SK-N-SH (cell line): ENCODE data around the gene PDE4D.

Source experiments
- ELF1 ChIP-seq: IDR thresholded peaks from 2 replicates; pipeline ENCODE4 v1.4.0; 2012
- EP300 ChIP-seq, 2 experiments: IDR thresholded peaks; 2 replicates each; pipeline versions ENCODE4 v1.4.0 to v1.6.1; 2012; ENCODE audit warnings: borderline replicate concordance in 1 of 2, low read depth in 1 of 2, low read length in 1 of 2
- FOSL2 ChIP-seq: IDR thresholded peaks from 2 replicates; pipeline ENCODE4 v1.4.0; 2012; ENCODE audit warnings: low read depth, mild to moderate bottlenecking, moderate library complexity, borderline replicate concordance
- GABPA ChIP-seq: IDR thresholded peaks from 2 replicates; pipeline ENCODE4 v1.4.0; 2012; ENCODE audit warnings: low read depth, mild to moderate bottlenecking
- MXI1 ChIP-seq: IDR thresholded peaks from 2 replicates; pipeline ENCODE4 v1.6.1; 2012; ENCODE audit warnings: mild to moderate bottlenecking, low read depth, low read length, improper control_type of control experiment
- NRF1 ChIP-seq: IDR thresholded peaks from 2 replicates; pipeline ENCODE4 v1.6.1; 2012; ENCODE audit warnings: low read depth, mild to moderate bottlenecking, low read length
- RCOR1 ChIP-seq: fragments of 150-350 bp; IDR thresholded peaks from 2 replicates; pipeline ENCODE4 v1.6.1; 2017; ENCODE audit warnings: antibody characterized with exemption, low read length
- REST ChIP-seq: IDR thresholded peaks from 2 replicates; pipeline ENCODE4 v1.6.1; 2012; ENCODE audit warnings: mild to moderate bottlenecking, low read depth, low read length, moderate library complexity
- RFX5 ChIP-seq: IDR thresholded peaks from 2 replicates; pipeline ENCODE4 v1.6.1; 2012; ENCODE audit warnings: mild to moderate bottlenecking, improper control_type of control experiment, low read length
- SIN3A ChIP-seq: IDR thresholded peaks from 2 replicates; pipeline ENCODE4 v1.6.1; 2012; ENCODE audit warnings: low read depth, mild to moderate bottlenecking, low read length, moderate library complexity, borderline replicate concordance
- TF ChIP-seq, protein P1 (sequence below): IDR thresholded peaks from 2 replicates; pipeline ENCODE4 v1.4.0; 2012; ENCODE audit warnings: low read depth, borderline replicate concordance
- TF ChIP-seq, protein P2 (sequence below): fragments of 200-600 bp; sonication (generic); IDR thresholded peaks from 2 replicates; pipeline ENCODE4 v1.6.1; 2017; ENCODE audit warnings: antibody characterized with exemption, mild to moderate bottlenecking, moderate library complexity

DNA sequence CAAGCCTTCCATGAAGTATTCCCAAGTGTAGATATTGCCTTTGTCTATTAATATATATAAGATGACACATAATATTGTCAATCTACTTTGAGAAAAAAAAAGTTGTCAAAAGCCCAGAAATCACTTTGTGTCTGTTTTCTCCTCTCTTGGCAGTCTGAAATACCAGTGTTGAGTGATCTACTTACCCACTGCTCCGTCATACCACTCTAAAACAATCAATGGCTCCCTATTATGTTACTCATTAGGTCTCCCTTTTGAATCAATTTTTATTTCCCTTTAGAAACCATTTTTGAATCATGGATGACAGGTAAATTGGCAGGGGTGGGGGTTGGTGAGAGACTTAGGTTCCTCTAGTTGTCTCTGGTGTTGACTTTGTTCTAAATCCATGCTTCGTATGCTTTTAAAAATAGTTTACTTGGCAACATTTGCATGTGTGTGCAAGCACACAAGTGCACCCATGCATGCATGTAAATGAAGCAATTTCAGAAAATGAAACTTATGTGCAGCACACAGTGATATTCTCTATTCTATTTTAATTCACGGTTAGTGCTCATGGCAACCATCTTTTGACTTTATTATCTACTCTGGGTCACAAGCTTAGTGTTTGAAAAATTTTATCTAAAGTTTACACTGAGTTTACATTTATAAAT, 931.8 kb downstream of the PDE4D start:
- TF ChIP-seq, protein P1, sequence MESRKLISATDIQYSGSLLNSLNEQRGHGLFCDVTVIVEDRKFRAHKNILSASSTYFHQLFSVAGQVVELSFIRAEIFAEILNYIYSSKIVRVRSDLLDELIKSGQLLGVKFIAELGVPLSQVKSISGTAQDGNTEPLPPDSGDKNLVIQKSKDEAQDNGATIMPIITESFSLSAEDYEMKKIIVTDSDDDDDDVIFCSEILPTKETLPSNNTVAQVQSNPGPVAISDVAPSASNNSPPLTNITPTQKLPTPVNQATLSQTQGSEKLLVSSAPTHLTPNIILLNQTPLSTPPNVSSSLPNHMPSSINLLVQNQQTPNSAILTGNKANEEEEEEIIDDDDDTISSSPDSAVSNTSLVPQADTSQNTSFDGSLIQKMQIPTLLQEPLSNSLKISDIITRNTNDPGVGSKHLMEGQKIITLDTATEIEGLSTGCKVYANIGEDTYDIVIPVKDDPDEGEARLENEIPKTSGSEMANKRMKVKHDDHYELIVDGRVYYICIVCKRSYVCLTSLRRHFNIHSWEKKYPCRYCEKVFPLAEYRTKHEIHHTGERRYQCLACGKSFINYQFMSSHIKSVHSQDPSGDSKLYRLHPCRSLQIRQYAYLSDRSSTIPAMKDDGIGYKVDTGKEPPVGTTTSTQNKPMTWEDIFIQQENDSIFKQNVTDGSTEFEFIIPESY: no peak
- TF ChIP-seq, protein P2, sequence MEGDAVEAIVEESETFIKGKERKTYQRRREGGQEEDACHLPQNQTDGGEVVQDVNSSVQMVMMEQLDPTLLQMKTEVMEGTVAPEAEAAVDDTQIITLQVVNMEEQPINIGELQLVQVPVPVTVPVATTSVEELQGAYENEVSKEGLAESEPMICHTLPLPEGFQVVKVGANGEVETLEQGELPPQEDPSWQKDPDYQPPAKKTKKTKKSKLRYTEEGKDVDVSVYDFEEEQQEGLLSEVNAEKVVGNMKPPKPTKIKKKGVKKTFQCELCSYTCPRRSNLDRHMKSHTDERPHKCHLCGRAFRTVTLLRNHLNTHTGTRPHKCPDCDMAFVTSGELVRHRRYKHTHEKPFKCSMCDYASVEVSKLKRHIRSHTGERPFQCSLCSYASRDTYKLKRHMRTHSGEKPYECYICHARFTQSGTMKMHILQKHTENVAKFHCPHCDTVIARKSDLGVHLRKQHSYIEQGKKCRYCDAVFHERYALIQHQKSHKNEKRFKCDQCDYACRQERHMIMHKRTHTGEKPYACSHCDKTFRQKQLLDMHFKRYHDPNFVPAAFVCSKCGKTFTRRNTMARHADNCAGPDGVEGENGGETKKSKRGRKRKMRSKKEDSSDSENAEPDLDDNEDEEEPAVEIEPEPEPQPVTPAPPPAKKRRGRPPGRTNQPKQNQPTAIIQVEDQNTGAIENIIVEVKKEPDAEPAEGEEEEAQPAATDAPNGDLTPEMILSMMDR: no peak
- TF ChIP-seq NRF1: no peak
- no peak for TF ChIP-seq FOSL2
- no peak for TF ChIP-seq ELF1
- no peak for TF ChIP-seq SIN3A
- no peak for TF ChIP-seq GABPA
- TF ChIP-seq RCOR1: no peak
- TF ChIP-seq REST: no peak
- TF ChIP-seq EP300 (IDR thresholded peaks at IDR 0.05; ENCODE audit: borderline replicate concordance in 1 of 2, low read depth in 1 of 2, low read length in 1 of 2): no peak
- TF ChIP-seq RFX5: no peak
- TF ChIP-seq MXI1: no peak
